Measurements from ENCODE around the gene MEF2A.
A peak's percentile ranks its signal among the peaks of the same experiment; 100 is the strongest.

Gene MEF2A

GRCh38 chr15:99564221-99565048 is 1.3 kb upstream of the MEF2A start:
- DNase-seq = peak in 1 of 2 experiments; percentile 61

- DNase-seq = no peak
Observed at GRCh38 chr15:99565049-99565298, 810 bp upstream of the MEF2A start.

GRCh38 chr15:99566157-99566897 is 543 bp downstream of the MEF2A start:
- peak in 1 of 2 experiments; percentile 3 for DNase-seq

DNA sequence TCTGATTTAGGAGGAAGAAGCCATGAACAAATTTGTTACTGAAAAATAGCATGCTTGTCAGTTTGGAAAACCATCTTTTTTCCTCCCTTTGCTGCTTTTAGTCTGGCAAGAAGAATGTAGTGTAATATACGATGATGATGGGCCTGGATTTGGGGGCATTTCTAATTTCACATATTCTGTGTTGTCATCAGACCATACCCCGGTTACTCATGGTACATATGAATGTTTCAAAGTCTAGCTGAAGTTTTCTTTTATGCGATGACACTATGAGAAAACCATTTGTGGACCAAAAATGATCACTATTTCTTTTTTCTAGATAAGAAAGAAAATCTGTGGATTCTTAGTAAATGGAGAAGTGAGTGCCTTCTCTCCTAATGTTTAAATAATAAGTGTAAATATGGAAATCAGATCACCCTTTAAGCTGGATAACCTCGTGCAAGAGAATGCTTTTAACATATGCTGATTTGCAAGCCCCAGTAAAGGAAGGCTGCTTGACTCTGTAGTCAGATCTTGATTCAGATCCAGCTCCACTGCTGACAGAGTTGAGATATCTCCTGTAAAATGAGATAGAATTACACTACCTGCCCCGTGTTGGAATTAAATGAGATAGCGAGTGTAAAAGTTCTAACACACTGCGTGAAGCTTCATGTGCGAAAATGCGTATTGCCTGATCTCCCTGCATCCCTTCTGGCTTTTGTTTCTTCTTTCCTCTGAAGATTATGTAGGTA is 3.0 kb downstream of the MEF2A start:
- DNase-seq = no peak

GRCh38 chr15:99571299-99571698 is 5.5 kb downstream of the MEF2A start:
- no peak for DNase-seq

DNA sequence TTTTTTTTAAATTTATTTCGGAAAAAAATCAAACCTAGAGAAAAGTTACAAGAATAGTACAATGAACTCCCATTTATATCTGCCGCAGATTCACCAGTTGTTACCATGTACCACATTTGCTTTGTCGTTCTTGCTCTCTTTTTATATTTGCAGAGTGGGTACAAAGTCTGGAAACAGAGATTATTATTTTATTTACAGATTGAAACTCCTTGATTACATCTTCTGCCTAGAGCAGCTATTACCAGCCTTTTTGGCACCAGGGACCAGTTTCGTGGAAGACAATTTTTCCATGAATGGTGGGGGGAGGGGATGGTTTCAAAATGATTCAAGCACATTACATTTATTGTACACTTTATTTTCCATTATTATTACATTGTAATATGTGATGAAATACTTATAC is 8.3 kb downstream of the MEF2A start:
- DNase-seq = no peak

- DNase-seq = no peak
Observed at GRCh38 chr15:99574502-99574901, 8.7 kb downstream of the MEF2A start.

DNA sequence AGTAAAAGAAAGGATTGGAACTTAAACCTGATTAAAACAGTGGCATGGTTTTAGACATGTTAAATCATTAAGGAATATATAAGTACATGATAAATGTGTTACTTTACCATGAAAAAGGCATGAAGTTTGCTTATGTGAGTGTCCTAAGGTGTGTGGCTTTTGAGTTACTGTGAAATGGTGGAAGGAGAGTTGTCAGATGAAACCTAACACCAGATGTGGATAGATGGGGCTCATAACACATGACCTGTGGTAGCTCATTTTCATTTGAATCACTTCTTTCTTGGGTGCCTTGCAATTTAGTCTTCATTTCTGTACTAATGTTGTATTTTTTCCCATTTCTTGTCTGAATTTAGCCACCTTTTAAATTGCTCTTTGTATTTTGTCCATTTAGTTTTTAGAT is 13.0 kb downstream of the MEF2A start:
- DNase-seq = no peak

GRCh38 chr15:99580076-99580475 is 14.3 kb downstream of the MEF2A start:
- DNase-seq = no peak

DNA sequence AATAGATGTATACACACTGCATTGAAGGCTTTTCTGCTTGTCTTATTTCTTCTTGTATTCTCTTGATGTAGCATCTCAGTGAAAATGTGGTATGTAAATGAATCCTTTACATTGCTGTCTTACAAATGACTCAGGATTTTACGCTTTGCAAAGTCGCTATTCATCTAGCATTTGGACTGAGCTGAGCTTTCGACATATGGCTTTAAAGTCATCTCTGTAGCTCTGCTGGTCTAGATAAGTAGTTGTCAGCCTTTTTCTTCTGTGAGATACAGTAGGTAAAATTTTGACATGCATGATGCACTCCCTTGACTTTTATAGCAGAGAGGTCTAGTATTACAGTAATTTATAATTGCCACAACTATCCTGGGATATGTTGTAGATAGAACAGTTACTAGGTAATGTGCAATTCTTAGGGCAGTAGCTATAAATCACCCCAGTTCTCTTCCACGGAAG is 16.8 kb downstream of the MEF2A start:
- DNase-seq = no peak

DNA sequence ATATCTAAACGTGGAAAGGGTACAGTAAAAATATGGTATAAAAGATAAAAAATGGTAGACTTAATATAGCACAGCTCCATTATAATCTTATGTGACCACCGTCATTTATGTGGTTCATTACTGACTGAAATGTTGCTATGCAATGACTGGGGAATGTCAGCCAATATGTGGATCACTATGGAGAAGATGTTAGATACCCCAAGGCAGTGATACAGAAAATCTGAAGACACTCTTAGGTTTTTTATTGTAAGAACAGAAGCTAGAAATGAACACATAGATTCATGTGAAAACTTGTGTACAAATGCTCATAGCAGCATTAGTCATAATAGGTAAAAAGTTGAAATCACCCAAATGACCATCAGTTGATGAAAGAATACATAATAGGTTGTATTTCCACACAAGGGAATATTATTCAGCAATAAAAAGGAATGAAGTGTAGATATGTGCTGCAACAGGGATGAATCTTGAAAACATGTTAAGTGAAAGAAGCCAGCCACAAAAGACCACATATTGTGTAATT is 18.4 kb downstream of the MEF2A start:
- DNase-seq = no peak

DNA sequence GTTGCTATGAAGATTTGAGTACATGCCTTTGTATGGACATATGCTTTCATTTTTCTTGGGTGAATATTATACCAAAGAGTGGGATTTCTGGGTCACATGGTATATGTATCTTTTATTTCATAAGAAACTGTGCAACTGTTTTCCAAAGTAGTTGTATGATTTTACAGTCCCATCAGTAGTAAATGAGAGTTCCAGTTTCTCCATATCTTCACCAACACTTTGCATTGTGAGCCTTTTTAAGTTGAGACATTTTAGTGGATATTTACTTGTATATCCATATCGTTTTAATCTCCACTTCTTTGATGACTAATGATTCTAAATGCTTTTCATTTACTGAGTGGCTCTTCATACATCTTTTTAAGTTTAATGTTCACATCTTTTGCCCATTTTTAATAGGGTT is 20.3 kb downstream of the MEF2A start:
- no peak for DNase-seq

- no peak for DNase-seq
Observed at GRCh38 chr15:99589801-99590200, 24.0 kb downstream of the MEF2A start.

DNA sequence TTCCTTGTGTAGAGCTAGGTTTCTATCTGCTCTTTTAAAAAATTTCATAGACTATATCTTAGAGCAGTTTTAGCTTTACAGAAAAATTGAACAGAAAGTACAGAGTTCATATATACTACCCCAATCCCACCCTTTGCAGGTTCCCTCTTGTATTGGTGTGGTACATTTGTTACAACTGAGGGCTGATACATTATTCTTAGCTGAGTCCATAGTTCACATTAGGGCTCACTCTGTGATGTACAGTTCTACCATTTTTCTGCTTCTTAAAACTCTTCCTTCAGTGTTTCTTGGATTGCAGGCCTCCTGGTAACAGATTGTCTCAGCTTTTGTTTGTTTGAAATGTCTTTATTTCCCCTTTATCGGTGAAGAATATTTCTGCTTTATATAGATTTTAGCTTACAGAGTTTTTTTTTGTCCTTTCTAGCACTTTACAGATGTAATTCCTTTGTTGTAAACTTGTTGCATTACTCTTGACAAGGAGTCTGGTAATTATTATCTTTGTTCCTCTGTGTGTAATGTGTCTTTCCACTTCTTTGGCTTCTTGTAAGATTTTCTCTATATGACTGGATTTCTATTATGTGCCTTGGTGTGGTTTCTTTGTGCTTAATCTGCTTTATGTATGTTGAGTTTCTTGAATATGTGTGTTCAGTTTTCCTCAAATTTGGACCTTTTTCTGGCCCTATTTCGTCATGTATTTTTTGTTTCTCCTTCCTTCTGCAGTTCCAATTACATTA is 25.3 kb downstream of the MEF2A start:
- no peak for DNase-seq

- no peak for DNase-seq
Observed at GRCh38 chr15:99592145-99592791, 26.5 kb downstream of the MEF2A start.

- no peak for DNase-seq
Observed at GRCh38 chr15:99593070-99593469, 27.3 kb downstream of the MEF2A start.

DNA sequence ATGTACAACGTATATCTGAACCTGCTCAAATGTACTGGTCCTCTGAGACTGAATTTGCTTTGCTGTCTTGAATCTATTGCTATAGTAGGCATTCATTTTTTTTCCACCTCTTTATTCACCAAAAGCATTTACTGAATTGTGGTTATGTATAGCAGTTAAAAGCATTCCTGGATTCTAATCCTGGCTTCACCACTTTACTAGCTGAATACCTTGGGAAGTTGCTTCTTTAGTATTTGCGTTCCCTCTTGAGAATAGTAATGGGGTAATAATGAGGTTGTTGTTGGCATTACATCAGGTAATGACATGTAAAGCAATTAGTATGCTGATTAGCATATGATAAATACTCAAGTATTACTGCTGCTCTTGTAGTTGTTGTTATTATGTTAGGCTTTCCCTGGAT is 29.1 kb downstream of the MEF2A start:
- no peak for DNase-seq

DNA sequence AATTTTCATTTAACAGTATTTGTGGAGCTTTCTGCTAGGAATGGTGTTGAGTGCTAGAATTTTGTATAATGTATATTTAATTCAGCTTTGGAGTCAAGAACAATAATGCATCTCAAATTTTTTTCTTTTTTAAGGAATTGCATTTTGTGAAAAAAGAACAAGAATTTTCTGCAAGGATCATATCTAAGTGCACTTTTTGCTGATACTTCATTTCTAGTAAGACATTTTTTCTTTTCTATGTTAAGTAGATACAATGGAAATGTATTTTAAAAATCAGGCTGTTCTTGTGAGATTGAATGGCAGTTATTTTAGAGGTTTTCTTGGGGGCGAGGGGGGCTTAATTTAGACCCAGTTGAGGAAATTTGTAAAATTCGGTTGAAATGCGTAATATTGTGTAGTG is 32.5 kb downstream of the MEF2A start:
- no peak for DNase-seq

DNA sequence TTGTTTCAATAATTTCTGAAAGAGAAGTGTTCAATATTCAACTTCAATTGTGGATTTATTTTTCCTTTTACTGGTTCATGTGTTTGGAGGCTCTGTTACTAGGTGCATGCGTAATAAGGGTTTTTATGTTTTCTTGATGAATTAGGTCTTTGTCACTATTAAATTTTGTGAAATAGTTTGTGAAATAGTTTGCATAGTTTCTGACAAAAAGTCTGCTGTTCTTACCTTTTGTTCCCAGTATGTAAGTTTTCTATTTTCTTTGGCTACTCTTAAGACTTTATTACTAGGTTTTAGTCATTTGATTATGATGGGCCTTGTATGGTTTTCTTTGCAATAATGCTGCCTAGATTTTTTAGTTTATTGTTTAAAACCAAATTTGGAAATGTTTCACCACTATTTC is 38.0 kb downstream of the MEF2A start:
- no peak for DNase-seq

DNA sequence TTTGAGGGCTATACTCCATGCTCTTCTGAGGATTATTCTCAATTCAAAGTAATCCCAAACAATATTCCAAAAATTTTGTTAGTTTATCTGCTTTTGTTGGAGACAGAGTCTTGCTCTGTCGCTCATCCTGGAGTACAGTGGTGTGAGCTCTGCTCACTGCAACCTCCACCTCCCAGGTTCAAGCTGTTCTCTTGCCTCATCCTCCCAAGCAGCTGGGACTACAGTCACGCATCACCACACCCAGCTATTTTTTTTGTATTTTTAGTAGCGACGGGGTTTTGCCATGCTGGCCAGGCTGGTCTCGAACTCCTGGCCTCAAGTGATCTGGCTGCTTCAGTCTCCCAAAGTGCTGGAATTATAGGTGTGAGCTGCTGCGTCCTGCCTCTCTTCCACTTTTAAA is 39.1 kb downstream of the MEF2A start:
- DNase-seq = no peak

- no peak for DNase-seq
Observed at GRCh38 chr15:99605490-99605931, 39.7 kb downstream of the MEF2A start.

GRCh38 chr15:99605990-99606389 is 40.2 kb downstream of the MEF2A start:
- no peak for DNase-seq
